ENCODE measurements around the gene CLCN4.
A peak's percentile ranks its signal among the peaks of the same experiment; 100 is the strongest.

CLCN4 gene

GRCh38 chrX:10198254-10198653, 41.5 kb downstream of the CLCN4 start:
- Histone ChIP-seq H3K4me1 (no peaks in the 10 kb centered on the region), H3K4me3 (no peak overlapping the region), H3K27me3 (no peaks in the 10 kb centered on the region), H3K9me3 (no peaks in the 10 kb centered on the region), H3K27ac (no peak overlapping the region), H3K36me3 (no peaks in the 10 kb centered on the region)
- no peak for DNase-seq
- intact Hi-C loops (cut with DNase I; ENCODE audit: low total_unique reads) = no loop called here
- no peak for TF ChIP-seq CTCF (IDR thresholded peaks at IDR 0.05)

- DNase-seq = peak; percentile 44 to 69
- TF ChIP-seq CTCF (IDR thresholded peaks at IDR 0.05) = no peak
- Histone ChIP-seq H3K4me3 (no peak overlapping the region), H3K4me1 (no peaks in the 10 kb centered on the region), H3K27me3 (no peaks in the 10 kb centered on the region), H3K9me3 (no peaks in the 10 kb centered on the region), H3K36me3 (no peaks in the 10 kb centered on the region), H3K27ac (no peak overlapping the region)
- intact Hi-C loops (cut with DNase I; ENCODE audit: low total_unique reads) = no loop called here
Measured at GRCh38 chrX:10199212-10199611, 42.4 kb downstream of the CLCN4 start.

GRCh38 chrX:10203617-10204016, 46.8 kb downstream of the CLCN4 start:
- intact Hi-C loops (cut with DNase I; ENCODE audit: low total_unique reads) = no loop called here
- Histone ChIP-seq H3K27ac (no peak overlapping the region), H3K36me3 (peaks cover 0 to 4% (median 0%) of the 10 kb centered on the region in 3 donors), H3K4me1 (no peaks in the 10 kb centered on the region), H3K4me3 (no peak overlapping the region), H3K27me3 (no peaks in the 10 kb centered on the region), H3K9me3 (no peaks in the 10 kb centered on the region)
- TF ChIP-seq CTCF (IDR thresholded peaks at IDR 0.05) = no peak
- no peak for DNase-seq

GRCh38 chrX:10206317-10206716, 49.5 kb downstream of the CLCN4 start:
- H3K4me1 ChIP-seq = no peaks in the 10 kb centered on the region
- no peak overlapping the region for H3K4me3 ChIP-seq
- no peaks in the 10 kb centered on the region for H3K27me3 ChIP-seq
- no peak overlapping the region for H3K27ac ChIP-seq
- H3K9me3 ChIP-seq = no peaks in the 10 kb centered on the region
- DNase-seq = no peak
- no peak for TF ChIP-seq CTCF (IDR thresholded peaks at IDR 0.05)
- peaks cover 0 to 4% (median 0%) of the 10 kb centered on the region in 3 donors for H3K36me3 ChIP-seq
- intact Hi-C loops (cut with DNase I; ENCODE audit: low total_unique reads) = no loop called here

- Histone ChIP-seq H3K4me1 (no peaks in the 10 kb centered on the region), H3K36me3 (peaks cover 0 to 4% (median 0%) of the 10 kb centered on the region in 3 donors), H3K9me3 (no peaks in the 10 kb centered on the region), H3K4me3 (no peak overlapping the region), H3K27ac (no peak overlapping the region), H3K27me3 (no peaks in the 10 kb centered on the region)
- intact Hi-C loops (cut with DNase I; ENCODE audit: low total_unique reads) = no loop called here
- DNase-seq = no peak
- no peak for TF ChIP-seq CTCF (IDR thresholded peaks at IDR 0.05)
Measured at GRCh38 chrX:10208281-10208856, 51.6 kb downstream of the CLCN4 start.

GRCh38 chrX:10208953-10209352, 52.2 kb downstream of the CLCN4 start:
- Histone ChIP-seq H3K9me3 (no peaks in the 10 kb centered on the region), H3K27ac (no peak overlapping the region), H3K36me3 (peaks cover 0 to 4% (median 0%) of the 10 kb centered on the region in 3 donors), H3K4me1 (no peaks in the 10 kb centered on the region), H3K4me3 (no peak overlapping the region), H3K27me3 (no peaks in the 10 kb centered on the region)
- no peak for TF ChIP-seq CTCF (IDR thresholded peaks at IDR 0.05)
- no peak for DNase-seq
- intact Hi-C loops (cut with DNase I; ENCODE audit: low total_unique reads) = no loop called here
